GM12878 (cell line): ENCODE results near the gene LRRC19. TPM values are rescaled to one million over a fixed set of nuclear protein-coding genes. Genes with fewer than 3 reads are reported as not detected.

ENCODE experiments used
- ATAC-seq: fragments of 200-7000 bp; cut with Tn5 transposase; 3 replicates; pipeline ENCODE4 v1.9.1; 2020; ENCODE audit warnings: mild to moderate bottlenecking, moderate library complexity
- BruUV-seq: library from RNA; stranded (reverse); fragments of 400-500 nt; replicated peaks from 2 replicates; lab custom pipeline; 2021; lab: Mats Ljungman, UMichigan
- CTCF ChIA-PET: fragments of 300-600 bp; sonication (Branson Sonifier 250); formaldehyde crosslinking; extraction: SDS; loops from one replicate; lab custom pipeline; 2021; ENCODE audit warnings: inconsistent platforms; lab: Yijun Ruan, JAX
- POLR2A ChIA-PET: fragments of 350-600 bp; formaldehyde crosslinking; extraction: SDS; loops from one replicate; lab custom pipeline; 2021; ENCODE audit warnings: inconsistent platforms; lab: Charles Lee
- RAD21 ChIA-PET: fragments of 300-600 bp; sonication (Branson Sonifier 250); formaldehyde crosslinking; loops from one replicate; lab custom pipeline; 2023; ENCODE audit warnings: antibody characterized with exemption; ENCODE audit not compliant: unreplicated experiment; lab: Charles Lee
- SMC1A ChIA-PET: fragments of 300-600 bp; sonication (Branson Sonifier 250); formaldehyde crosslinking; loops from one replicate; lab custom pipeline; 2023; ENCODE audit not compliant: unreplicated experiment, uncharacterized antibody; lab: Charles Lee
- DNase-seq: peaks from one replicate; pipeline ENCODE4 v3.0.0-alpha.2; 2011; ENCODE audit warnings: low read depth, low spot score
- FAIRE-seq: peaks from 3 replicates; lab custom pipeline; 2011; peaks lifted over from hg19 to GRCh38; lab: Jason Lieb, UNC
- H2AFZ ChIP-seq: 2 replicates; pipeline ENCODE4 v1.6.0; 2011; ENCODE audit warnings: low read depth, low read length, control low read depth; ENCODE audit not compliant: control insufficient read depth
- H3K27ac ChIP-seq: 2 replicates; pipeline ENCODE4 v1.5.1; 2011; ENCODE audit warnings: control low read depth; ENCODE audit not compliant: control insufficient read depth, insufficient read depth
- H3K27me3 ChIP-seq, 2 experiments: replicated peaks in 1 of 2; 2 replicates each; pipeline versions ENCODE4 v1.6.0 to v1.6.1; 2011; ENCODE audit warnings: low read length in 1 of 2; ENCODE audit not compliant: control insufficient read depth in 2 of 2, insufficient read depth in 2 of 2
- H3K36me3 ChIP-seq, 2 experiments: 2 replicates each; pipeline ENCODE4 v1.5.1; 2011; ENCODE audit warnings: low read length in 1 of 2; ENCODE audit not compliant: control insufficient read depth in 2 of 2, insufficient read depth in 2 of 2
- H3K4me1 ChIP-seq: 2 replicates; pipeline ENCODE4 v1.6.1; 2011; ENCODE audit warnings: mild to moderate bottlenecking, low read length, moderate library complexity, mixed read lengths; ENCODE audit not compliant: control insufficient read depth, insufficient read depth
- H3K4me2 ChIP-seq: 2 replicates; pipeline ENCODE4 v1.6.0; 2011; ENCODE audit warnings: control low read depth; ENCODE audit not compliant: control insufficient read depth, insufficient read depth
- H3K4me3 ChIP-seq: fragments of 200-600 bp; sonication (generic); 2 replicates; pipeline ENCODE4 v1.5.1; 2016
- H3K79me2 ChIP-seq: 2 replicates; pipeline ENCODE4 v1.6.0; 2011; ENCODE audit warnings: low read length; ENCODE audit not compliant: control insufficient read depth, insufficient read depth
- H3K9ac ChIP-seq: 2 replicates; pipeline ENCODE4 v1.8.0; 2011; ENCODE audit warnings: low read length, control low read depth, mixed read lengths; ENCODE audit not compliant: control insufficient read depth, insufficient read depth
- H3K9me3 ChIP-seq: replicated peaks from 3 replicates; pipeline ENCODE4 v1.5.1; 2011; ENCODE audit warnings: mild to moderate bottlenecking, low read length; ENCODE audit not compliant: control insufficient read depth, insufficient read depth
- H4K20me1 ChIP-seq: 2 replicates; pipeline ENCODE4 v1.6.0; 2011; ENCODE audit not compliant: control insufficient read depth, insufficient read depth
- BMI1 ChIP-seq: fragments of 450-650 bp; IDR thresholded peaks from 2 replicates; pipeline ENCODE4 v1.6.1; 2016; ENCODE audit warnings: mild to moderate bottlenecking, moderate library complexity, borderline replicate concordance
- CEBPB ChIP-seq, 2 experiments: fragments of 150-350 bp in 1 of 2; IDR thresholded peaks; 2 replicates each; pipeline ENCODE4 v1.6.1; 2012 to 2014; ENCODE audit warnings: low read depth in 2 of 2, low read length in 2 of 2, borderline replicate concordance in 1 of 2, inconsistent platforms in 1 of 2
- CHD2 ChIP-seq: IDR thresholded peaks from 2 replicates; pipeline ENCODE4 v1.6.1; 2011; ENCODE audit warnings: low read depth, low read length, improper control_type of control experiment, borderline replicate concordance
- CHD4 ChIP-seq: fragments of 200-600 bp; sonication (generic); IDR thresholded peaks from 2 replicates; pipeline ENCODE4 v1.6.1; 2016; ENCODE audit warnings: mild to moderate bottlenecking
- EGR1 ChIP-seq, 2 experiments: IDR thresholded peaks; 1 replicate in 1 of 2; 2 replicates in 1 of 2; pipeline ENCODE4 v1.6.1; 2011 to 2012; ENCODE audit warnings: low read depth in 2 of 2, low read length in 2 of 2, borderline replicate concordance in 1 of 2, mild to moderate bottlenecking in 1 of 2, moderate library complexity in 1 of 2
- ESRRA ChIP-seq: IDR thresholded peaks from 2 replicates; pipeline ENCODE4 v1.6.1; 2012; ENCODE audit warnings: mild to moderate bottlenecking, low read length, improper control_type of control experiment
- EZH2 ChIP-seq: IDR thresholded peaks from 2 replicates; pipeline ENCODE4 v1.6.1; 2012; ENCODE audit warnings: low read depth, mild to moderate bottlenecking, control low read depth, inconsistent platforms, low read length, borderline replicate concordance; ENCODE audit not compliant: control insufficient read depth
- GABPA ChIP-seq: IDR thresholded peaks from 2 replicates; pipeline ENCODE4 v1.6.1; 2014; ENCODE audit warnings: antibody characterized with exemption, low read depth, mild to moderate bottlenecking, inconsistent platforms
- NBN ChIP-seq: fragments of 450-650 bp; IDR thresholded peaks from 2 replicates; pipeline ENCODE4 v1.6.1; 2016
- NR2C2 ChIP-seq: IDR thresholded peaks from 2 replicates; pipeline ENCODE4 v1.6.1; 2011; ENCODE audit warnings: borderline replicate concordance, low read depth; ENCODE audit not compliant: control insufficient read depth, insufficient read length
- NR2F1 ChIP-seq: fragments of 450-650 bp; conservative IDR thresholded peaks from 2 replicates; pipeline ENCODE4 v1.6.1; 2017; ENCODE audit warnings: mild to moderate bottlenecking
- PAX5 ChIP-seq: IDR thresholded peaks from 2 replicates; pipeline ENCODE4 v1.6.1; 2011; ENCODE audit warnings: low read depth, low read length, borderline replicate concordance
- POLR2AphosphoS2 ChIP-seq: IDR thresholded peaks from 2 replicates; pipeline ENCODE4 v1.6.1; 2011; ENCODE audit warnings: low read depth, mild to moderate bottlenecking, low read length, improper control_type of control experiment, moderate library complexity
- RAD51 ChIP-seq: fragments of 450-650 bp; IDR thresholded peaks from 2 replicates; pipeline ENCODE4 v1.6.1; 2016; ENCODE audit warnings: moderate library complexity, mild to moderate bottlenecking, inconsistent platforms
- RB1 ChIP-seq: fragments of 450-650 bp; formaldehyde crosslinking; IDR thresholded peaks from 2 replicates; pipeline ENCODE4 v1.6.1; 2017; ENCODE audit warnings: mild to moderate bottlenecking, borderline replicate concordance
- RBBP5 ChIP-seq: fragments of 200-600 bp; sonication (generic); conservative IDR thresholded peaks from 2 replicates; pipeline ENCODE4 v1.6.1; 2016
- RCOR1 ChIP-seq: conservative IDR thresholded peaks from 2 replicates; pipeline ENCODE4 v1.6.1; 2012; ENCODE audit warnings: low read depth, low read length, improper control_type of control experiment
- RELA ChIP-seq: fragments of 450-650 bp; IDR thresholded peaks from 2 replicates; pipeline ENCODE4 v1.8.0; 2014; ENCODE audit warnings: borderline replicate concordance; ENCODE audit not compliant: partially characterized antibody
- SP1 ChIP-seq: IDR thresholded peaks from one replicate; pipeline ENCODE4 v1.6.1; 2011; ENCODE audit warnings: low read depth, low read length
- SUPT20H ChIP-seq: IDR thresholded peaks from 2 replicates; pipeline ENCODE4 v1.6.1; 2011; ENCODE audit warnings: low read depth, mild to moderate bottlenecking, low read length, moderate library complexity, borderline replicate concordance; ENCODE audit not compliant: control insufficient read depth
- TCF3 ChIP-seq: IDR thresholded peaks from 2 replicates; pipeline ENCODE4 v1.6.1; 2012; ENCODE audit warnings: low read depth, mild to moderate bottlenecking, low read length, borderline replicate concordance; ENCODE audit not compliant: insufficient read depth
- YBX1 ChIP-seq: fragments of 450-650 bp; IDR thresholded peaks from 2 replicates; pipeline ENCODE4 v1.6.1; 2016; ENCODE audit warnings: antibody characterized with exemption
- ZZZ3 ChIP-seq: IDR thresholded peaks from 2 replicates; pipeline ENCODE4 v1.6.1; 2011; ENCODE audit warnings: low read depth; ENCODE audit not compliant: control insufficient read depth, insufficient read length
- WGBS: methylation state at CpG from one replicate; pipeline ENCODE4 v1.1.6; 2016; ENCODE audit warnings: low lambda C conversion rate; ENCODE audit not compliant: insufficient replicate concordance, insufficient coverage; ENCODE audit errors: missing lambda C conversion rate; 5-methylcytosine and 5-hydroxymethylcytosine counted together
- in situ Hi-C: fragments of 300-500 bp; cut with MboI; formaldehyde crosslinking; loops from 9 replicates; pipeline ENCODE4 v1.14.3; 2018; ENCODE audit warnings: mixed read lengths
- intact Hi-C: fragments of 100-400 bp; cut with micrococcal nuclease; formaldehyde crosslinking; loops from one replicate; pipeline ENCODE4 v1.14.2; 2022; ENCODE audit not compliant: unreplicated experiment
- polyA plus RNA-seq, 11 experiments: library from polyadenylated mRNA; depleted of rRNA in 4 of 11; unstranded in 6 of 11; stranded (reverse) in 5 of 11; fragments of >200 nt; fragmentation: Nextera tagmentation in 4 of 11; fragmentation: Illumina TruSeq in 1 of 11; extraction: Ambion mirVana in 4 of 11; extraction: Trizol in 1 of 11; gene quantifications; 1 replicate in 1 of 11; 2 replicates in 10 of 11; pipeline versions ENCODE4 v1.2.1 to v1.2.3, GENCODE V29; 2011 to 2016; ENCODE audit warnings: inconsistent platforms in 2 of 11, missing spikeins in 2 of 11, low read depth in 1 of 11
- total RNA-seq, 4 experiments: library from RNA; depleted of rRNA in 3 of 4; stranded (reverse); fragments of >200 nt in 3 of 4; fragmentation: Illumina TruSeq in 1 of 4; extraction: Trizol in 1 of 4; gene quantifications; 2 replicates each; pipeline versions ENCODE4 v1.2.1 to v1.2.3, GENCODE V29; 2013 to 2021
- TF ChIP-seq, protein P1 (sequence below): IDR thresholded peaks from 2 replicates; pipeline ENCODE4 v1.6.1; 2012; ENCODE audit warnings: low read depth, low read length, improper control_type of control experiment

The LRRC19 gene
- total and polyA plus RNA-seq, 10 of the 15 experiments (the other 5 are each of a cell fraction or from before 2014, with no cell fraction given), result 0.02 to 0.20 (median 0.08) TPM; not detected in 6

DNA sequence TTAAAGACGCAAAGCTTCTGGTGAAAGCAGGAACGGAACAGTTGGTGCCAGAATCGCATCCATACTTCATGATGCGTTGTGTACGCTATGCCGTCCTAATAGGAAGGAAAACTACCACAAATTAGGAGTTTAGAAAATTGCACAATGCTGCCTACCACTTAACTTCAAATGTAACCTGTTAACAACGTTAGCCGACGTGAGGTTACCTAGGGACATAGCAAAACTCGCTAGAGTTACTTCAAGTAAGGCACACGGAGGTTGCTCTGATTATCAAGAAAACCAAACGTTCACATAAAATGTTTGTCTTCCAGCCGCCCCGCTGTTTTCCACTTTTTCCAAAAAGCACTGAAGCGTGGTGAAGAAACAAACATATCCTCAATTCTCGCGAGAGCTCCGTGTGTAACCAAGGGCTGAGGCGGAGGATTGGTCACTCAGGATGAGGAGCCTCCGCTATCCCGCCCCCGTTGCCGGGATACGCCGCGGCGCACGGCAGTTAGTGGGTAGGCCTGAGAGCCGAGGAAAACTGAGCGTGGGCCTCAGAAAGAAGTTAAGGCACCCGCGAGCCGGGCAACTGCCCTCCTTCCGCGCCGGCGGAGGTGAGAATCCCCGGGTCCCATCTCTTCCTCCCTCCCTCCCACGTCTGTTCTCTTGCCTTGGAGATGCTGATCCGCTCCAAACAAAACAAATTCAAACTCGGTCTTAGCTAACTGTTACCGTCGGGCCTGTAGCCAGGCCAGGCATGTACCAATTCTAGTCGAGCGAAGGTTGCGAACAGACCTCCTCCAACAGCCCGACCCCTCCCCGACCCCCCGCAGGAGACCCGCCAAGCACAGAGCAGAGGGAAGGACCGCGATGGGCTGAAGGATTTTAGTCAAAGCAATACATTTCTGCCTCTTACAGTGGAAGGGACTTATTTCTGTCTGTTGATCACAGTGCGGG is 49.3 kb downstream of the LRRC19 start, which contains the start of gene IFT74:
TSS of gene IFT74 (plus strand) at position 492 of the 939 bp plus-strand sequence. CDS start 5,556 bp downstream, outside the sequence.
- DNase-seq (peak; percentile 76), ATAC-seq (peak; percentile 99), FAIRE-seq (peak; percentile 96)
- in situ Hi-C loops, result no loop called here
- peaks cover 2% of the 10 kb centered on the region for H3K79me2 ChIP-seq
- TSS peak; percentile 95 for BruUV-seq
- ChIA-PET SMC1A (interaction anchor here (0.7 to 3.2 kb wide), 13 partner anchors 8 to 531 kb away, joined by 3 to 24 read pairs (median 3); no protein-coding TSS in a partner anchor), CTCF (interaction anchor here (0.7 to 1.5 kb wide), 8 partner anchors 9 to 214 kb away, joined by 3 to 10 read pairs (median 4); partner anchors contain the start of genes CAAP1 and PLAA), RAD21 (interaction anchor here (1.0 to 2.0 kb wide), 6 partner anchors 9 to 210 kb away, joined by 3 to 10 read pairs (median 4); partner anchors contain the start of gene PLAA), POLR2A (interaction anchor here (0.6 to 2.9 kb wide), 11 partner anchors 8 to 803 kb away, joined by 3 to 25 read pairs (median 5); partner anchors contain the start of genes CAAP1 and PLAA)
- intact Hi-C loops, result no loop called here
- H3K4me1 ChIP-seq, result no peaks in the 10 kb centered on the region
- no peaks in the 10 kb centered on the region for H3K9me3 ChIP-seq
- H3K27ac ChIP-seq, result peak within 1 kb of the TSS; percentile 83
- H3K36me3 ChIP-seq, result no peaks in the 10 kb centered on the region
- H3K27me3 ChIP-seq, result no peaks in the 10 kb centered on the region
- WGBS, result 4% methylated on average over 53 of the region's 53 CpGs
- peak within 1 kb of the TSS; percentile 91 for H3K9ac ChIP-seq
- no peaks in the 10 kb centered on the region for H4K20me1 ChIP-seq
- H2AFZ ChIP-seq, result peak within 1 kb of the TSS; percentile 99
- peak within 1 kb of the TSS; percentile 92 for H3K4me2 ChIP-seq
- peak within 1 kb of the TSS; percentile 77 for H3K4me3 ChIP-seq
- TF ChIP-seq, protein P1, sequence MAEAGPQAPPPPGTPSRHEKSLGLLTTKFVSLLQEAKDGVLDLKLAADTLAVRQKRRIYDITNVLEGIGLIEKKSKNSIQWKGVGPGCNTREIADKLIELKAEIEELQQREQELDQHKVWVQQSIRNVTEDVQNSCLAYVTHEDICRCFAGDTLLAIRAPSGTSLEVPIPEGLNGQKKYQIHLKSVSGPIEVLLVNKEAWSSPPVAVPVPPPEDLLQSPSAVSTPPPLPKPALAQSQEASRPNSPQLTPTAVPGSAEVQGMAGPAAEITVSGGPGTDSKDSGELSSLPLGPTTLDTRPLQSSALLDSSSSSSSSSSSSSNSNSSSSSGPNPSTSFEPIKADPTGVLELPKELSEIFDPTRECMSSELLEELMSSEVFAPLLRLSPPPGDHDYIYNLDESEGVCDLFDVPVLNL, result no peak
- TF ChIP-seq CHD4 (no peak), ESRRA (no peak), CHD2 (peak; percentile 98), PAX5 (peak; percentile 91), NR2F1 (no peak), YBX1 (no peak), ZZZ3 (no peak), RCOR1 (0 out of 2 replicates have a peak, but pooled peaks have one; percentile 67), EGR1 (IDR thresholded peaks at IDR 0.05; ENCODE audit: borderline replicate concordance in 1 of 2, low read depth in 2 of 2, low read length in 2 of 2) (peak in 1 of 2 experiments; percentile 47; a peak in 1 of 3 replicates), POLR2AphosphoS2 (no peak), GABPA (no peak), RAD51 (no peak), BMI1 (peak; percentile 84; the same call in 1 of the 2 replicates), CEBPB (IDR thresholded peaks at IDR 0.05; ENCODE audit: borderline replicate concordance in 1 of 2, low read depth in 2 of 2, low read length in 2 of 2) (no peak), RB1 (no peak), TCF3 (no peak), SUPT20H (no peak), RELA (no peak), NBN (0 out of 2 replicates have a peak, but pooled peaks have one; percentile 61), RBBP5 (no peak), EZH2 (no peak), SP1 (no peak), NR2C2 (no peak)
